IMR-90 (cell line): ENCODE data around the gene HNRNPH3.

Experiments
- POLR2A ChIP-seq: IDR thresholded peaks from 2 replicates; pipeline ENCODE4 v1.6.1; 2012; ENCODE audit warnings: mild to moderate bottlenecking, low read depth, low read length
- TF ChIP-seq, protein P1 (sequence below): conservative IDR thresholded peaks from 2 replicates; pipeline ENCODE4 v1.5.1; 2012; ENCODE audit warnings: mild to moderate bottlenecking, low read depth, low read length, improper control_type of control experiment

DNA sequence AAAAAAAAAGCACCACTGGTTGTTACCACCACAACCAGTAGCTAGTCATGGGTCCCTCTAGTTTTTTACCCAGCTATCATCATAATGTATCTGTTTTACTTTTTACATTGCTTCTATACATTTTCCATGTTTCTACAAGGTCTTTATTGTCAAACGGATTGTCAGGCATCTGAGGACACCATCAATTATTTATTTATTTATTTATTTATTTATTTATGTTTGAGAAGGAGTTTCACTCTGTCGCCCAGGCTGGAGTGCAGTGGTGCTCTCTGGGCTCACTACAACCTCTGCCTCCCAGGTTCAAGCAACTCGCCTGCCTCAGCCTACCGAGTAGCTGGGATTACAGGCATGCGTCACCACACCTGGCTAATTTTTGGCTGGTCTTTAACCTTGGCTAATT, 29.0 kb upstream of the HNRNPH3 start:
- TF ChIP-seq, protein P1, sequence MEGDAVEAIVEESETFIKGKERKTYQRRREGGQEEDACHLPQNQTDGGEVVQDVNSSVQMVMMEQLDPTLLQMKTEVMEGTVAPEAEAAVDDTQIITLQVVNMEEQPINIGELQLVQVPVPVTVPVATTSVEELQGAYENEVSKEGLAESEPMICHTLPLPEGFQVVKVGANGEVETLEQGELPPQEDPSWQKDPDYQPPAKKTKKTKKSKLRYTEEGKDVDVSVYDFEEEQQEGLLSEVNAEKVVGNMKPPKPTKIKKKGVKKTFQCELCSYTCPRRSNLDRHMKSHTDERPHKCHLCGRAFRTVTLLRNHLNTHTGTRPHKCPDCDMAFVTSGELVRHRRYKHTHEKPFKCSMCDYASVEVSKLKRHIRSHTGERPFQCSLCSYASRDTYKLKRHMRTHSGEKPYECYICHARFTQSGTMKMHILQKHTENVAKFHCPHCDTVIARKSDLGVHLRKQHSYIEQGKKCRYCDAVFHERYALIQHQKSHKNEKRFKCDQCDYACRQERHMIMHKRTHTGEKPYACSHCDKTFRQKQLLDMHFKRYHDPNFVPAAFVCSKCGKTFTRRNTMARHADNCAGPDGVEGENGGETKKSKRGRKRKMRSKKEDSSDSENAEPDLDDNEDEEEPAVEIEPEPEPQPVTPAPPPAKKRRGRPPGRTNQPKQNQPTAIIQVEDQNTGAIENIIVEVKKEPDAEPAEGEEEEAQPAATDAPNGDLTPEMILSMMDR: no peak
- no peak for TF ChIP-seq POLR2A
